ENCODE data around the gene NPSR1.

The NPSR1 gene

DNA sequence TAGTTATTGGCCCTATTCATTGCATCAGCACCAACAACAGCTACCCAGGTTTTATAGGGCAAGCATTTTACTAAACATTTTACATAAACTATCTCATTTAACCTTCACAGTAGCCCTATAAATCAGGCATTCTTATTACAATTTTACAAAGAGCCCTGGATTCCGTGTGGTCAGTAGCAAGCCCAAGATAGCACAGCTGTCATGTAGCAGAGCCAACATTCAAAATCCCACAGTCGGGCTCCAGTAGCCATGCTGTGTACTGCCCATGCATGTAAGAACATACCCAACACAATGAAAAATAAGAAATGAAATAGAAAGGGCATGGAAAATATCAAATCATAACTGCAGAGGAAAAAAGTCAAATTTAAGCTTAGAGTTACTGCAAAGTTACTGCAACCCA, 102.3 kb downstream of the NPSR1 start (continued):
- TF ChIP-seq PPARA (CRISPR knock-in tag; IDR thresholded peaks at IDR 0.05; ENCODE audit: borderline replicate concordance) (no peak), OSR1 (CRISPR knock-in tag; IDR thresholded peaks at IDR 0.05) (no peak), ZFP30 (CRISPR knock-in tag; IDR thresholded peaks at IDR 0.05) (no peak), TCF4 (CRISPR knock-in tag; IDR thresholded peaks at IDR 0.05; ENCODE audit: borderline replicate concordance) (no peak), SNAI2 (CRISPR knock-in tag; IDR thresholded peaks at IDR 0.05) (no peak), ZNF565 (CRISPR knock-in tag; conservative IDR thresholded peaks at IDR 0.05; ENCODE audit: low read depth) (no peak), RARB (CRISPR knock-in tag; IDR thresholded peaks at IDR 0.05) (no peak)
- TF ChIP-seq, protein P1, sequence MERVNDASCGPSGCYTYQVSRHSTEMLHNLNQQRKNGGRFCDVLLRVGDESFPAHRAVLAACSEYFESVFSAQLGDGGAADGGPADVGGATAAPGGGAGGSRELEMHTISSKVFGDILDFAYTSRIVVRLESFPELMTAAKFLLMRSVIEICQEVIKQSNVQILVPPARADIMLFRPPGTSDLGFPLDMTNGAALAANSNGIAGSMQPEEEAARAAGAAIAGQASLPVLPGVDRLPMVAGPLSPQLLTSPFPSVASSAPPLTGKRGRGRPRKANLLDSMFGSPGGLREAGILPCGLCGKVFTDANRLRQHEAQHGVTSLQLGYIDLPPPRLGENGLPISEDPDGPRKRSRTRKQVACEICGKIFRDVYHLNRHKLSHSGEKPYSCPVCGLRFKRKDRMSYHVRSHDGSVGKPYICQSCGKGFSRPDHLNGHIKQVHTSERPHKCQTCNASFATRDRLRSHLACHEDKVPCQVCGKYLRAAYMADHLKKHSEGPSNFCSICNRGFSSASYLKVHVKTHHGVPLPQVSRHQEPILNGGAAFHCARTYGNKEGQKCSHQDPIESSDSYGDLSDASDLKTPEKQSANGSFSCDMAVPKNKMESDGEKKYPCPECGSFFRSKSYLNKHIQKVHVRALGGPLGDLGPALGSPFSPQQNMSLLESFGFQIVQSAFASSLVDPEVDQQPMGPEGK (CRISPR knock-in tag; IDR thresholded peaks at IDR 0.05; ENCODE audit: borderline replicate concordance) = no peak

DNA sequence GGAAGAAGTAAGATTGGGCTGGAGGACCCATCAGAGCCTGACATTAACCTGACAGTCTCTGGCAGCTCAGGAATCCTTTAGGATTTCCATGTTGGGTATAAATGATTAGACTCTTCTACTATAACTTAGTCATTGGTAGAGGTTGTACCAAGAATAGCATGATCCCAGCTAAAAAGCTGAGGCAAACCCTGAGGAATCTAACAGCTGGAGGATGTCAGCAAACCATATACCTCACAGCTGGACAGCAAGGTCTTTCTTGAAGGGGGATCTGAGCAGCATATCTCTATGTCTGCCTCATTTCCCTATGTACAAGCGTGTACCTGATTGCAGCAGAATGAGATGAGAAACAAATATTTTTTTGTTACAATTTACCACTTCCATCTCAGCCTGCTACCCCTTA, 103.2 kb downstream of the NPSR1 start:
- no peak for TF ChIP-seq ZNF565 (CRISPR knock-in tag; conservative IDR thresholded peaks at IDR 0.05; ENCODE audit: low read depth)
- ATAC-seq = no peak

DNA sequence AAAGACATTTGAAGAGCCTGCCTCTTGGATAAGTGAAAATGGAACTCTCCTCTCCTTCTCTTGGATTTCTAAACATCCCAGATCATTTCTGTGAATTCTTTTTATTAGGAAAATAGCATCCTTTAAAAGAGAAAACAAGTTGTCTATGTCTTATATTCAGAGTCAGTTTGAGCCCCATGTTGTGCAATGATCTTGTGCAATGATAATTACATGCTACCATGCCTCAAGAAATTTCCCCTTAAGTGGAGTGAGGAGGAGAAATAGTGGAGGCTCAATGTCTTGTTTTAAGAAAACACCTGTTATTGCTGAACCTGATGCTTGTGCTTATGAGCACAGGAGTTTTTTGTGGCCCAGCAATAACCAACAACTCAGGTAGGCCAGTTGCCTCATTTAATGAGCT, 103.6 kb downstream of the NPSR1 start:
- ATAC-seq = no peak
- TF ChIP-seq RARB (CRISPR knock-in tag; IDR thresholded peaks at IDR 0.05) (no peak), ZNF70 (CRISPR knock-in tag; IDR thresholded peaks at IDR 0.05) (no peak), ZNF8 (CRISPR knock-in tag; IDR thresholded peaks at IDR 0.05) (no peak), OSR1 (CRISPR knock-in tag; IDR thresholded peaks at IDR 0.05) (no peak), CSDC2 (CRISPR knock-in tag; IDR thresholded peaks at IDR 0.05) (no peak), BACH2 (CRISPR knock-in tag; IDR thresholded peaks at IDR 0.05; ENCODE audit: borderline replicate concordance) (no peak), ZNF565 (CRISPR knock-in tag; conservative IDR thresholded peaks at IDR 0.05; ENCODE audit: low read depth) (no peak), ZFP30 (CRISPR knock-in tag; IDR thresholded peaks at IDR 0.05) (no peak), TOX (CRISPR knock-in tag; IDR thresholded peaks at IDR 0.05; ENCODE audit: borderline replicate concordance) (no peak), ZC3H10 (CRISPR knock-in tag; IDR thresholded peaks at IDR 0.05) (no peak)

DNA sequence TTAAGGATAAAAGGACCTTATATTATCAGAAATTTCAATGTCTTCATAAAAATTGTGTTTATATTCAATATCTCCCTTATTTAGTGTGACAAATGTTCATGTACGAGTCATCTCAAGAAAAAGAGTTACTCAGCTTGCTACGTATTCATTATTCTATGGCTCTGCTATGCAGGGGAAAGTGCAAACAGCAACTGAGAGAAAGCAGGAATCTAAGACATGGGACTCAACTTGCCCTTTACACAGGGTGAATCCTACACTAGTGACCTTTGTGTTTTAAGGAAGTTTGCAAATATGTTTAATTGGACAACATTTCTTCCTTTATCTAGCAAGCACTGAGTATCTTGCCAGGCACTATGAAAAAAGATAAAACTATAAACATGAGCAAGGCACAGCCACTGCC, 104.7 kb downstream of the NPSR1 start:
- TF ChIP-seq OSR1 (CRISPR knock-in tag; IDR thresholded peaks at IDR 0.05) = no peak
- no peak for TF ChIP-seq BACH2 (CRISPR knock-in tag; IDR thresholded peaks at IDR 0.05; ENCODE audit: borderline replicate concordance)
- no peak for TF ChIP-seq TOX (CRISPR knock-in tag; IDR thresholded peaks at IDR 0.05; ENCODE audit: borderline replicate concordance)
- TF ChIP-seq ZFP30 (CRISPR knock-in tag; IDR thresholded peaks at IDR 0.05) = no peak
- TF ChIP-seq ARNTL (CRISPR knock-in tag; IDR thresholded peaks at IDR 0.05; ENCODE audit: borderline replicate concordance, low read depth) = no peak
- no peak for TF ChIP-seq CSDC2 (CRISPR knock-in tag; IDR thresholded peaks at IDR 0.05)
- TF ChIP-seq PPARA (CRISPR knock-in tag; IDR thresholded peaks at IDR 0.05; ENCODE audit: borderline replicate concordance) = no peak
- TF ChIP-seq, protein P1 (CRISPR knock-in tag; IDR thresholded peaks at IDR 0.05; ENCODE audit: borderline replicate concordance) = no peak
- no peak for TF ChIP-seq SNAI2 (CRISPR knock-in tag; IDR thresholded peaks at IDR 0.05)
- no peak for TF ChIP-seq ZNF70 (CRISPR knock-in tag; IDR thresholded peaks at IDR 0.05)
- no peak for ATAC-seq

DNA sequence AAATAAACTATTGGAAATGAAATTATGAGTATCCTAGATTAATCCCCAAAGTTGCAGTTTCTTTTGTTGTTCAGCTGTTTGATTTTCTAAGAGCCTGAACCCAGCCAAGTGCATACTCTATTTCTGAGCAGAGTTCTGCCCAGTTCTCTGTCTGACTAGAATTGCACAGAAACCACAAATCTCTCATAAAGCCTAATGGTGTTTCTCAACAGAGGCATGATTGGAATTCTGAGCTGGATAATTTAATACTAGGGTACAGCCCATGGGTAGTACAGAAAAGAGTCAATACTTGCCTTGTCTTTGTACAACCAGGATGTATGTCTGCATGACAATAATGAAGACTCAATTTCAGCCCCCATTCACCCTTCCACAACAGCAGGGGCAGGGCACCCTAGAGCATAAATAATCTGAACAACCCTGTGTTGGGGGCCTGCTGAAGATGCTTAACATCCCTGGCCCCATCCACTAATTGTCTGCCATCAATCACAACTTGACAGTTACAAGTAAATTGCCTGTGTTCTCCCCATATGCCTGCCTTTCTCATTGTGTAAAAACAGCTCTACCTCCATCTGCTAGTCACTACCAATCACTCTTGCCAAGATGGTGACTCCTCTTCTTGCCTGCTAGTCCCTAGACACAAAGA, 114.4 kb downstream of the NPSR1 start:
- no peak for ATAC-seq
- TF ChIP-seq ZNF565 (CRISPR knock-in tag; conservative IDR thresholded peaks at IDR 0.05; ENCODE audit: low read depth) = no peak
- TF ChIP-seq CSDC2 (CRISPR knock-in tag; IDR thresholded peaks at IDR 0.05) = no peak
- no peak for TF ChIP-seq PPARA (CRISPR knock-in tag; IDR thresholded peaks at IDR 0.05; ENCODE audit: borderline replicate concordance)
- TF ChIP-seq BACH2 (CRISPR knock-in tag; IDR thresholded peaks at IDR 0.05; ENCODE audit: borderline replicate concordance) = no peak
- TF ChIP-seq, protein P2, sequence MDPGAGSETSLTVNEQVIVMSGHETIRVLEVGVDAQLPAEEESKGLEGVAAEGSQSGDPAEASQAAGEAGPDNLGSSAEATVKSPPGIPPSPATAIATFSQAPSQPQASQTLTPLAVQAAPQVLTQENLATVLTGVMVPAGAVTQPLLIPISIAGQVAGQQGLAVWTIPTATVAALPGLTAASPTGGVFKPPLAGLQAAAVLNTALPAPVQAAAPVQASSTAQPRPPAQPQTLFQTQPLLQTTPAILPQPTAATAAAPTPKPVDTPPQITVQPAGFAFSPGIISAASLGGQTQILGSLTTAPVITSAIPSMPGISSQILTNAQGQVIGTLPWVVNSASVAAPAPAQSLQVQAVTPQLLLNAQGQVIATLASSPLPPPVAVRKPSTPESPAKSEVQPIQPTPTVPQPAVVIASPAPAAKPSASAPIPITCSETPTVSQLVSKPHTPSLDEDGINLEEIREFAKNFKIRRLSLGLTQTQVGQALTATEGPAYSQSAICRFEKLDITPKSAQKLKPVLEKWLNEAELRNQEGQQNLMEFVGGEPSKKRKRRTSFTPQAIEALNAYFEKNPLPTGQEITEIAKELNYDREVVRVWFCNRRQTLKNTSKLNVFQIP (CRISPR knock-in tag; IDR thresholded peaks at IDR 0.05; ENCODE audit: borderline replicate concordance, low read depth) = no peak
- TF ChIP-seq SNAI2 (CRISPR knock-in tag; IDR thresholded peaks at IDR 0.05) = no peak
- no peak for TF ChIP-seq ZNF70 (CRISPR knock-in tag; IDR thresholded peaks at IDR 0.05)
- TF ChIP-seq ISL1 (CRISPR knock-in tag; IDR thresholded peaks at IDR 0.05) = no peak
- TF ChIP-seq, protein P3, sequence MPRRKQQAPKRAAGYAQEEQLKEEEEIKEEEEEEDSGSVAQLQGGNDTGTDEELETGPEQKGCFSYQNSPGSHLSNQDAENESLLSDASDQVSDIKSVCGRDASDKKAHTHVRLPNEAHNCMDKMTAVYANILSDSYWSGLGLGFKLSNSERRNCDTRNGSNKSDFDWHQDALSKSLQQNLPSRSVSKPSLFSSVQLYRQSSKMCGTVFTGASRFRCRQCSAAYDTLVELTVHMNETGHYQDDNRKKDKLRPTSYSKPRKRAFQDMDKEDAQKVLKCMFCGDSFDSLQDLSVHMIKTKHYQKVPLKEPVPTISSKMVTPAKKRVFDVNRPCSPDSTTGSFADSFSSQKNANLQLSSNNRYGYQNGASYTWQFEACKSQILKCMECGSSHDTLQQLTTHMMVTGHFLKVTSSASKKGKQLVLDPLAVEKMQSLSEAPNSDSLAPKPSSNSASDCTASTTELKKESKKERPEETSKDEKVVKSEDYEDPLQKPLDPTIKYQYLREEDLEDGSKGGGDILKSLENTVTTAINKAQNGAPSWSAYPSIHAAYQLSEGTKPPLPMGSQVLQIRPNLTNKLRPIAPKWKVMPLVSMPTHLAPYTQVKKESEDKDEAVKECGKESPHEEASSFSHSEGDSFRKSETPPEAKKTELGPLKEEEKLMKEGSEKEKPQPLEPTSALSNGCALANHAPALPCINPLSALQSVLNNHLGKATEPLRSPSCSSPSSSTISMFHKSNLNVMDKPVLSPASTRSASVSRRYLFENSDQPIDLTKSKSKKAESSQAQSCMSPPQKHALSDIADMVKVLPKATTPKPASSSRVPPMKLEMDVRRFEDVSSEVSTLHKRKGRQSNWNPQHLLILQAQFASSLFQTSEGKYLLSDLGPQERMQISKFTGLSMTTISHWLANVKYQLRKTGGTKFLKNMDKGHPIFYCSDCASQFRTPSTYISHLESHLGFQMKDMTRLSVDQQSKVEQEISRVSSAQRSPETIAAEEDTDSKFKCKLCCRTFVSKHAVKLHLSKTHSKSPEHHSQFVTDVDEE (CRISPR knock-in tag; IDR thresholded peaks at IDR 0.05) = no peak
- TF ChIP-seq, protein P4, sequence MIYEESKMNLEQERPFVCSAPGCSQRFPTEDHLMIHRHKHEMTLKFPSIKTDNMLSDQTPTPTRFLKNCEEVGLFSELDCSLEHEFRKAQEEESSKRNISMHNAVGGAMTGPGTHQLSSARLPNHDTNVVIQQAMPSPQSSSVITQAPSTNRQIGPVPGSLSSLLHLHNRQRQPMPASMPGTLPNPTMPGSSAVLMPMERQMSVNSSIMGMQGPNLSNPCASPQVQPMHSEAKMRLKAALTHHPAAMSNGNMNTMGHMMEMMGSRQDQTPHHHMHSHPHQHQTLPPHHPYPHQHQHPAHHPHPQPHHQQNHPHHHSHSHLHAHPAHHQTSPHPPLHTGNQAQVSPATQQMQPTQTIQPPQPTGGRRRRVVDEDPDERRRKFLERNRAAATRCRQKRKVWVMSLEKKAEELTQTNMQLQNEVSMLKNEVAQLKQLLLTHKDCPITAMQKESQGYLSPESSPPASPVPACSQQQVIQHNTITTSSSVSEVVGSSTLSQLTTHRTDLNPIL (CRISPR knock-in tag; IDR thresholded peaks at IDR 0.05; ENCODE audit: low read depth) = no peak
- no peak for TF ChIP-seq GLIS3 (CRISPR knock-in tag; IDR thresholded peaks at IDR 0.05)
- no peak for TF ChIP-seq ESRRG (CRISPR knock-in tag; IDR thresholded peaks at IDR 0.05)
- no peak for TF ChIP-seq ZFP3 (CRISPR knock-in tag; IDR thresholded peaks at IDR 0.05)
- no peak for TF ChIP-seq OSR1 (CRISPR knock-in tag; IDR thresholded peaks at IDR 0.05)

All from SK-N-SH treated with all-trans-retinoic acid at 6 μM for 48 hours (cell line).